Lung microvascular endothelial cell (primary cell): ENCODE measurements around the gene RPL10. TPM values are rescaled to one million over a fixed set of nuclear protein-coding genes. Genes with fewer than 3 reads are reported as not detected.

ENCODE experiments used
- DNase-seq, 2 donors: peaks; one replicate each; pipeline versions ENCODE4 v3.0.0 to v3.0.0-alpha.2; 2010; ENCODE audit warnings: low read depth in 2 of 2
- total RNA-seq: library from RNA; depleted of rRNA; stranded (reverse); fragments of >200 nt; gene quantifications from 2 replicates; pipeline ENCODE4 v1.2.1, GENCODE V29; 2014

Gene RPL10
- total RNA-seq, 1 donor from 2014 or later: 2,761 TPM

DNA sequence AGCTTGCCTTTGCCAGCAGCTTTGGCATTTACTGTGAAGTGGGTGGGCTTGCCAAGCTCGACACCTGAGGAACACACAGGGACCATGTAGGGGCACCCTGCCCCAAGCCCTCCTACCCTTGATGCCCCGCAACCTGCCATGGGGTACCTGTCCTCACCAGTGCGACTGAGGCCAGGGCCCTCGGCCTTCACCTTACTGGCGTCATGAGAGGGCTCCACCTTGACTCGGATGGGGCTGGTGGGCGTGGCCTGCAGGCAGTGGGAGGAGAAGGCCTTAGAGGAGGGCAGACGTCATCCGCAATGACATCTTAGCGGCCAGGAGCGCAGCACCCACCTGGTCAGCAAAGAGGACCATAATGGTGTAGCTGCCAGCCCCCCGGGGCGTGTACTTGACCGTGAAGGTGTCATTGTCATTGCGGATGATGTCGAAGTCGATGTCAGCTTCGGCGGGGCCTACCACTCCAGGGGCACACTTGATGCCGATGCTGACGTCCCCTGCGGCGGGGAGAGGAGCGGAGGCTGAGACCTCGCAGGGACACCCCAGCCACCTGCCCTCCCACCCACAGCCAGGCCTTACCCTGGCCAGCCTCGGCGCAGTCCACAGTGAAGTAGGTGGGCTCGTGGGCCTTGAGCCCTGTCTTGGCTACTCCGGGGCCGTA lies 36.0 kb upstream of the RPL10 start:
- DNase-seq: no peak

GRCh38 chrX:154363706-154364439 lies 34.3 kb upstream of the RPL10 start:
- no peak for DNase-seq

- DNase-seq: no peak
Measured at GRCh38 chrX:154365052-154365600, 33.1 kb upstream of the RPL10 start.

- no peak for DNase-seq
Measured at GRCh38 chrX:154365997-154366665, 32.0 kb upstream of the RPL10 start.

- no peak for DNase-seq
Measured at GRCh38 chrX:154366666-154367055, 31.5 kb upstream of the RPL10 start.

- DNase-seq: no peak
Measured at GRCh38 chrX:154367474-154368308, 30.5 kb upstream of the RPL10 start.

DNA sequence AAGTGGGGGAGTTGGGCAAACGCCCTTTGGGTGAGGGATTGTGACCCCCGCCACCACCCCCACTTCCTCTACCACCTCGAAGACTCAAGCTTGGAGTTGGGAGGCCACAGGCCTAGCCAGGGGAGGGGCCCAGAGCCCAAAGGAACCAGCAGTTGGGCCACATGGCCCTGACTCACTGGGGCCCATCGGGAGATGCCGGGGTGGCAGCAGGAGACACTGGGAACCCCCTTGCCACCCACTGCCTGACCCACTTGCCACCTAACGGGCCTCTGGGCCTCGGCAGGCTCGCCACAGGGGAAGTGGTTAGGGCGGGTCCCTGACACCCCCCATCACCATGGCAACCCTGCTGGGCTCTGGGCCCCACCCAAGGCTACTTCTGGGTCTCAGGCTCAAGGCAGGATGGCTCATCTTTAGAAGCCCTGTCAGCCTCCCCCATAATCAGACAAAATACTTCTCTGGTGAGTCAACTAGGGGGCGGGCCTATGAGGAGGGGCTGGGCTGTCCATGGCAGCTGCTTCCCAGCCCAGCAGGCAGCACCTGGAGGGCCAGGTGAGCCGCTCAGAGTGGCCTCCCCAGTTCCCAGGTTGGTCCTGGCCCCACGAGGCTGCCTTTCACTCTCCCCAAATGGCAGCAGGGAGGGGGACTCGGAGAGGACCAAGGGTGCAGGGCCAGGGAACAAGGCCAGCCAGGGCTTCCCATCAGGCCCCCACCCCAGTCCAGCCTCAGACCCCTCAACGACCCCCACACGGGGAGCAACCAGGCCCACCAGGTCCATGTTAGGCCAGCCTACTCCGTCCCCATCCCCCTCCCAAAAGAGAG lies 29.3 kb upstream of the RPL10 start:
- DNase-seq: peak; percentile 70 to 88

DNA sequence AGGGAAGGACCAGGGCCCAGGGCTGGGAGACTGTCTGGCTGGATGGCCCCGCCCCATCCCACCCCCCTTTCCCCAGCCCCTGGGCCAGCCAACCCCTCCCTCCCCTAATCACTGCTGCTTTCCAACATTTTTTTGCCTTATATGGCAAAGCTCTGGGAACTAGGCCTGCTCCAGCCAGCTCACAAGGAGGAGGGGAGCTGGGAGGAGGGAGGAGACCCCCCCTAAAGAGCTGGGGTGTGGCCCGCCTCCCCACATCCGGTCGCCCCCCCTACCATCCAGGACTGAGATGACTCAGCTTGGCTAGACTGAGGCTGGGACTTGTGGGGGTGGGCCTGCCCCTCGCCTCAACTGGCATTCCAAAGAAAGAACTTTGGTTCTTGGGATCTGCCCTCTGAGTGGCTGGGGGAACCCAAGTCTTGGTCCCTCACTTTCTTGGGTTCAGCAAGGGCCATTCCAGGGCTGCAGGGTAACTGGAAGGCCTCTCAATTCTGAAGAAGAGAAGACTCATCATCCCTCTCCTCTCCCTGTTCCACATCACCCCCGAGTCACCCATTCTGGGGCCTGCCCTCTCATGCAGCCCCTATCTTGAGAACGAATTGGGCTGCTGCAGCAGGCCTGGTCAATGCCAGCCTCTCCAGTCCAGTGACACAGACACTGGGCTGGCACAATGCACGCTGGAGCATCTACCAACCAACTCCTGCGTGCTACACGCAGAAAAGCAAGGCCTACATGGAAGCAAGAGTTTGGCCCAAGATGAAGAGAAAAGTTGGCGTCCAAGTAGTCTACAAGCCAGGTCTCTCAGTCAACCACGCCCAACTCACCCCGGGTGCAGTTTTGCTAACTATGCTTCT lies 28.5 kb upstream of the RPL10 start:
- DNase-seq: peak; percentile 92 to 95

DNA sequence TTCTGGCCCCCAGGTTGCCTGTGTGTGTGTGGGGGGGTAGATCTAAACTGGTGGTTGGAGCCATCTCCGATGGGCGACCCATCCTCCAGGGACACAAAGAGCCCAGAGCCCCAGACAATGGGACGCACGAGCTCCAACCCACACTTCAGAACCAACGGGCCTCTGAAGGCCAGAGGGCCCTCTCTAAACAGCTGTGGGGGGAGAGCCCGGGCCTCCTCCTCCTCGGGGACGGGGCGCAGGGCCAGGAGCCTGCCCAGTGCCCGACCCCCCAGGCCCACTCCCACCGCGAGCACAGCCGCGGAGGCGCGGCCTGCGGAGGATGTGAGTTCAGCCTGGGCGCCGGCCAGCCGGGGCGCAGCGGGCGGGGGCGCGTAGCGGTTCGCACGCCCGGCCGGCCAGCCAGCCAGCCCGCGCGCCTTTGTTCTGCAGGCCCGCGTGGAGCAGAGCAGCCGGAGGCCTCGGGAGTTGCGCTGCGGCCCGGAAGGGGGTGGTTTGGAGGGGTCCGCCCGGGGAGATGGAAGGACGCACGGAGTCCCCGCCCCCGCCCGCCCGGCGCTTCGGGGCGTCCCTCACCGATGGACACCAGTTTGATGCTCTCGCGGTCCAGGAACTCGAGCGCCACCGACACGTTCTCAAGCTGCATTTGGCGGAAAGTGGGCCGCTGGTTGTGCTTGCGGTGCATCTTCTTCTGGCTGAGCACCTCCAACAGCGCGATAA lies 27.7 kb upstream of the RPL10 start:
- peak; percentile 43 to 81 for DNase-seq

DNA sequence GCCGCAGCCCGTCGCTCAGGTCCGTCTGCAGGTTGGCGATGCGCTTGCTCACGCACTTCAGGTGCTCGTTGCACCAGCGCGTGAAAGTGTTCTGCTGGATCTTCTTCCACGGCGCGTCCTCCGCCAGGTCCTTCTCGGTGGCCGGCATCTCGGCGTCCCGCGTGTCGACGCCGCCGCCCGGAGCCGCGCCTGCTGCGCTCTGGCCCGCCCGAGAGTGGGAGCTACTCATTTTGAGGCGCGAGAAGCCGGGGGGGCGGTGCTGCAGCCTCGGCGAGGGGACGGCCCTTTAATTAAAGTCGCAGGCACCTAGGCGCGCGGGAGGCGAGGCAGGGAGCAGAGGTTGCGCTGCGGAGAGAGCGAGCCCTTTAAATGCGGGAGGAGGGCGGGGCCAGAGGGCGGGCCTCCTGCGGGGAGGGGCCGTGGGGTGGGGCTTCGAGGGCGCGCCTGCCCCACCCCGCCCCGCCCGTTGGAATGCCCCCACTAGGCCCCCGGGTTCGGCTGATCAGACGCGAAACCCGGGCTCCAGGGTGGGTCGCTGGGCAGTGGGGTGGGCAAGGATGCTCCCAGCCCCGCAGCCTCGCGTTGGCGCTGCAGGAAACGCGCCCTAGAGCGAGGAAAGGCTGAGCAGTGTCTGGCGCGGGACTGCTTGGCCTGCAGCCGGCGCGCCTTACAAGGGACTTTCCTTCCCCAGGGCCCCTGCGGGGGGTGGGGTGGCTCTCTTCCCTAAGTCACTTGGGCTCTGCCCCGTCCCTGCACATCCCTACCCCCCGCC lies 27.0 kb upstream of the RPL10 start:
- DNase-seq: peak; percentile 94 to 95

- no peak for DNase-seq
Measured at GRCh38 chrX:154371789-154372300, 26.3 kb upstream of the RPL10 start.

- no peak for DNase-seq
Measured at GRCh38 chrX:154372612-154373022, 25.6 kb upstream of the RPL10 start.

GRCh38 chrX:154373340-154374306 lies 24.6 kb upstream of the RPL10 start:
- peak; percentile 72 to 73 for DNase-seq

DNA sequence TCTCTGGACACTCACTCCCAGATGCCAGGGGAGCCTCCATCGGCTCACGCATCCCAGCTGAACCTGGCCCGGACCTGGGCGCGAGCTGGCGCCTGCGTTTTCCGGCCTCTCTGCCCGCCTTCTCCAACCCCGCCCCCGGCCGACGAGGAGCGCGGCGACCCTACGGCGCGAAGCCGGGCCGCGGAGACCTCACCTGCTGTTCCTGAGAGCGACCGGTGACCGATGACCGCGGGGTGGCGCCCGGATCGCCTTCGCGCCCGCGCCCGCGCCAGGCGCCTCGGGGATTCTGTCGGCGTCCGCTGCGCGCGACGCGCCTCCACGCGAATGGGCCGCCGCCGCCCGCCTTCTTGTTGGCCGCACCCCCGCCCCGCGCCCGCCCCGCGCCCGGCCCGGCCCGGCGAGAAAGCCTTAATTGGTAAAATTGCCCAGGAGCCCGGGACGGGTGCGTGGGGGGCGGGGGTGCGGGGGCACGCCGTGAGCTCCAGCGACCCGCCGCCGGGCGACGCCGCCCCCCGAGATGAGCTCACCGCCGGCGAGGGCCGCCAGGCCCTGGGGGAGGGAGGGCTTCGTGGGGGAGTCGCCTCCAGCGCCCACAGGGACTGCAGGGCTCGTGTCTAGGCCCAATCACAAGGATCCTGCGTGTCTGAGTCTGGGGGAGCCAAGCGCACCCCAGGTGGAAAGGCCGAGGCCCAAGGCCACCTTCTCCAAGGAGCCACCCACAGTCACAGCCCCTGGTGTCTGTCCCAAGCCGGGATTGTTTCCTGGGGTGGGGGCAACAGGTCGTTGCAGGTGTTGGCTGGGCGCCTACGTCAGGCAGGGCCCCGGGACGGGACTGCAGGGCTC lies 23.6 kb upstream of the RPL10 start, which contains the start of gene FLNA:
TSS of gene FLNA (minus strand) at position 322 of the 843 bp plus-strand sequence. CDS start 3,389 bp downstream, outside the sequence.
- no peak for DNase-seq

DNA sequence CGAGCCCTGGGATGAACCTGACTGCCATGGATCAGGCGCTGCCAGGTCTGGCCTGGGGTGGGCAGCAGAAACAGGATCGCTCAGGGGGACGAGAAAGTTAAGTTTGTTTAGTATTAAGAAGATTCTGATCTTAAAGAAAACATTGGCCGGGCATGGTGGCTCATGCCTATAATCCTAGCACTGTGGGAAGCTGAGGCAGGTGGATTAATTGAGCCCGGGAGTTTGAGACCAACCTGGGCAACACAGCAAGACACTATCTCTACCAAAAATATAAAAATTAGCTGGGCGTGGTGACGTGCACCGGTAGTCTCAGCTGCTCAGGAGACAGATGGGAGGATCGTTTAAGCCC lies 23.0 kb upstream of the RPL10 start:
- no peak for DNase-seq

GRCh38 chrX:154376774-154377173 lies 21.4 kb upstream of the RPL10 start:
- DNase-seq: no peak
